G401.6 (cell line): ENCODE results near the gene SECISBP2L.

Source experiments
- FAIRE-seq: peaks from 2 replicates; lab custom pipeline; 2012; peaks lifted over from hg19 to GRCh38; lab: Jason Lieb, UNC

The SECISBP2L gene

DNA sequence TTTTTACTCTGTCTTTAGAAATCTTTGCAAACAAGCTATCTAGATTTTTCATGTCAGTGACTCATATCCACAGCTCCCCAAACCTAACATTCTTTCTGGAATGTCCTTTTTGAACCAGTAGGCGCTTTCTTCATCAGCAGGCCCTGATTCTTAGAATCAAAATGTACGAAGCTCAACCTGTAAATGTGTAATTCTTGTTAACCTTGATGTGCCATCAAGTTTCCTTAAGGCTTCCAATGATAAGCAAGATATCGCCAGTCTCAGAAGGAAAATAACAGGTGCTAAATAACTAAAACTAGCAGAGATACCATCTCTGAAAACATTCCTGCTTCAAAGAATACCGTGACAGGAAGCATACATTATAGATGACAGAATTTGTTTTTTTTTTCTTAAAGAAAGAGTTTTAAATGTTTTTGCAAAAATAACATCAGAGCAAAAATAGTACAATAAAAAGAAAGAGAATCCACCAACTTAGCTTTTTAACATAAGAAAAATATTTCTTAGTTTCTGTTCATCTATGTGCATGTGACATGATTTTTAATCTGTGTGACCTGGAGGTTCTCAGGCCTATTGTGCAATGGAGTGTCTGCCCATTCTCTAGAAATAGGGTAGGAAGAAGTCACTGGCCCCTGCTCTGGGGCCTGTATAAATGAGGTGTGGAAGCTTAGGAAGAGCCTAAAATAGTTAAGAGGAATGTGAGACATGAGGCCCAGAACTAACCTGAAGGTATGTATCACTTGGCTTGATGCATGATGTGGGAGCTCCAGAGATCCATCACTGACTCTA lies 14.7 kb upstream of the SECISBP2L start:
- no peak for FAIRE-seq

DNA sequence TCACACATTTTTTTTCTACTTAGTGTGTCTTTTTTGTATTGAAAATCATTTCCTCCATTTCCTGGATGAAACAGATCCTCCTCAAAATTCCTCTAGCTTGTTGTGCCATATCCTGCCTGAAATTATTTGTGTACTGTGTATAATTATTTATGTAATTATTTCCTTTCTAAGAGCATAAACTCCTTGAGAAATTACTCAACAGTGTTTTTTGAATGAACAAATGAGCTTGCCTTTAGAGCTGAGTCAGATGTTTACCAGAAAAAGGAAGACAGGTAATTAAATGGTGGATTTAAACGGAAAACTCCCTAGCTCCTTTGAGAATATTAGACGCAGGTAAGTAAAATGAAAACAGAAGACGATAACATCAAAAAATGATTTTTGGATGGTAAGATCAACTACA lies 13.2 kb upstream of the SECISBP2L start:
- FAIRE-seq: no peak

- FAIRE-seq: no peak
These were observed 12.3 kb upstream of the SECISBP2L start for GRCh38 chr15:49058559-49058958.

- FAIRE-seq: no peak
These were observed 9.4 kb upstream of the SECISBP2L start for GRCh38 chr15:49055630-49056029.

DNA sequence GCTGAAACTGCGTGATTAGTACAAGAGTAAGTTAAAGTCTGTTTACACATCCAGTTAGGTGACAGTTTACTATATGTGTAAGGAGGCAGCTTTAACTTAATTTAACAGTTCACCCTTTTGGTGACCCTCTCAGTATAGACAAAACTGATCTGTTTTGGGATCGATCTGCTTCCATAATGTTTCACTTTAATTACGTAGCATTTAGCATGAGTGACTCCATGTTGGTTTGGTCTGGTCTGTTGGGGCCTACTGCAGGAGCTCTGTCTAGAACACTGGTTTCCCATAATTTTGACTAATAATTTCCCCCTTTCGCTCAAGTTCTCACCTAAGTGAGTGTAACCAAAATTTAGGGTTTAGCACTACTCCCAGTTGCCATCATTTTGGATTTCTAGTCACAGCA lies 6.4 kb upstream of the SECISBP2L start:
- FAIRE-seq: no peak

GRCh38 chr15:49047456-49047855 lies 1.2 kb upstream of the SECISBP2L start:
- no peak for FAIRE-seq

GRCh38 chr15:49045751-49046219 lies 461 bp downstream of the SECISBP2L start:
- FAIRE-seq: no peak

DNA sequence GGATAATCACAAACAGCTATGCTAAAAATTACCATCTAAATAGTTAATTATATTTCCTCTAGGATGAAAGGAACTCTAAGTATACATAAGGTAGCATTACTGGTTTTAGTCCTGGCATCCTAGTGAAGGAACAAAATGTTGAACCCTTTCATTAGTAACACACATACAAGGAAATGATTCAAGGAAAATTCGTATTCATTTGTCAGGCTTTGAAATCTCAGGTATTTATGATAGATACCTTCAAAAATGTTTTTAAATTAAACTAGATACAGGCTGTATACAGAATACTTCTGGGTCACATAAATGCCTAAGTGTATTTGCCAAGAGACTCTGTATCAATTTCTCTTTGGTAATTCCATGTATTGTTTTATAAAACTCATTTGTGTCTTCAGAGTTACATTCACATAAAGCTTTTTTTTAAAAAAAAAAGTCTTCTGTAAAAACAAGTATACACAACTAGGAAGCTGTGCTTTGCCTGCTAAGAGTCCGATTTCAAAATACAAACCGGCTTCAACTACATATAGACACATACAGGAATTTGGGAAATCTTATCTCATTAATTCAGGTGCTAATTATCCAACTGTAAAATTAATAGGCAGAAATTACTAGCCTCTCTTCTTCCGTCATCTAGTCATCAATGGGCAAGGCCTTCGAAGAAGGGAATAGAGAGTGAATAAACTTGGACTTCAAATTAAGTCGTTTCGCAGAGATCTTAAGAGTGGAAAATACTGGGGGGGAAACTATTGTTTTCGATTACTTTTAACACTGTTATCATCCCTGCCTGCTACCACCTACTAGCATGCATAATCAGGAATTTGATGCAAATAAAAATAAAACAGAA lies 1.3 kb downstream of the SECISBP2L start:
- no peak for FAIRE-seq

DNA sequence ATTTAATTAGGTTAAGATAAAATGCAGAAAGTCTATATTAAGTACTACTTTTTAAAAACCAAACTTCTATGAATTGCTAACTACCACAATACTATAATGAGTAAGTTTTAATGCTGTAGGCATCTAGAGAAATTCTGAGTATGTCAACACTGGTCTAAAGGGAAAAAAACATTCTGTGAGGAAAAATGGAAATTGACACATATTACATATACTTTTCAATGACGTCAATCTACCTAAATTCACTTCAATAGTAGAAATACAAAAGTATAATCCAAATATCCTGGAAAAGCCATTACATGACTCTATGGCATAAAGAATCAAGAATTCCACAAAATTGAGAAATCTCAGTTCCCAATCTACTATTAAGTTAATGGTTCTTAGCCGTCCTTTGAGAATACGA lies 2.2 kb downstream of the SECISBP2L start:
- FAIRE-seq: no peak

GRCh38 chr15:49042165-49042564 lies 4.1 kb downstream of the SECISBP2L start:
- no peak for FAIRE-seq

GRCh38 chr15:49041426-49041825 lies 4.8 kb downstream of the SECISBP2L start:
- no peak for FAIRE-seq

DNA sequence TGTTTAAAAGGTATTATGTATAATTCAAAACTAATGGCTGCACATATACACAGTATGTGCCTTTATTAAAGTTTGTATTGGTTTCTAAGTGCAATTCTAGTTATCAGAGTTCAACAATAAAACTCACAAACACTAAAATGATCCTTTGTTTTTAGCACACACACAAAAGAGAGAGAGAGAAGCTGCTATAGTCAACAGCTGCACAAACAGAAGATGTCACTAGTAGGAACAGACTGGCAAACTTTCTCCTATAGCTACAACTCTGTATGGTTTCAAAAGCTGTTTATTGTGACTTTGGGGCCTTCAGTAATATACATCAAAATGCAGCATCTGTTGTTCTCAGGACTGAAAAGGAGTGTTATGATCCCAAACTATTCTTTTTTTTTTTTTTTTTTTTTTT lies 6.1 kb downstream of the SECISBP2L start:
- FAIRE-seq: no peak

DNA sequence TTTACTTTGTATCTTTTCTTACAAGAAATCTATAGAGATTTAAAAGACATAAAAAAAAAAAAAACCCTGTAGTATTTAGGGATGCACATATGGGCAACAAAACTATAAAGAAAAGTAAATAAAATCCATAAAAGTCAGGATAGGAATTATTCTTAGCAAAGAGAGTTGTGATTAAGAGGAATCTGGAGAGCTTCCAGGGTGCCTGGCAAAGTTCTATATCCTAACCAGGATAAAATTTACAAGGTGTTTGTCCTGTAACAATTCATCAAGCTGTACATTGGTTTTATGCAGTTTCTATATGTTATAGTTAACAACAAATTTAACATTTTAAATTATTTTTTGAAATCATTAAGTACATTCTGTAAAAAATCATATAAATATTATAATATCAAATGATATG lies 7.9 kb downstream of the SECISBP2L start:
- peak; percentile 78 for FAIRE-seq

- no peak for FAIRE-seq
These were observed 8.7 kb downstream of the SECISBP2L start for GRCh38 chr15:49037546-49037940.

GRCh38 chr15:49036650-49037545 lies 9.3 kb downstream of the SECISBP2L start:
- FAIRE-seq: no peak

GRCh38 chr15:49035825-49036224 lies 10.4 kb downstream of the SECISBP2L start:
- FAIRE-seq: no peak

GRCh38 chr15:49032601-49033145 lies 13.6 kb downstream of the SECISBP2L start:
- no peak for FAIRE-seq

DNA sequence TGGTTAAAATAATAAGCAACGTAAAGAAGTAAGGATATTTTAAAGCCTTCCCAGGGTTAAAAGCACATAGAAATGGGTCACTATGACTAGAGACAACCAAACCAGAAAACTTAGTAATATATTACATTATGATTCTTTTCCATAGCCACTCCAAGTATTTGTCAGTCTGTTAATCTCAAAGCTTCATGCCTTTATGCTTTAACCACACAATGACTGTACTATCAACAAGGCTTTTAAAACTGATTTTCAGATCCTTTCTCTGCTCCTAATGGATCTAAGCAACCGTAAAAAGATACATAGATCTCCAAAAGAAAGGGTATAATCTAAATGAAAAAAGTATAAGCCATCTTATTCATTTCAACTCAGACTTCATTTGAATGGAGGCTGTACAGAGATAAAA lies 14.4 kb downstream of the SECISBP2L start:
- no peak for FAIRE-seq

- no peak for FAIRE-seq
These were observed 19.5 kb downstream of the SECISBP2L start for GRCh38 chr15:49026700-49027099.

- FAIRE-seq: no peak
These were observed 21.4 kb downstream of the SECISBP2L start for GRCh38 chr15:49024840-49025239.

- FAIRE-seq: no peak
These were observed 22.9 kb downstream of the SECISBP2L start for GRCh38 chr15:49023354-49023753.

DNA sequence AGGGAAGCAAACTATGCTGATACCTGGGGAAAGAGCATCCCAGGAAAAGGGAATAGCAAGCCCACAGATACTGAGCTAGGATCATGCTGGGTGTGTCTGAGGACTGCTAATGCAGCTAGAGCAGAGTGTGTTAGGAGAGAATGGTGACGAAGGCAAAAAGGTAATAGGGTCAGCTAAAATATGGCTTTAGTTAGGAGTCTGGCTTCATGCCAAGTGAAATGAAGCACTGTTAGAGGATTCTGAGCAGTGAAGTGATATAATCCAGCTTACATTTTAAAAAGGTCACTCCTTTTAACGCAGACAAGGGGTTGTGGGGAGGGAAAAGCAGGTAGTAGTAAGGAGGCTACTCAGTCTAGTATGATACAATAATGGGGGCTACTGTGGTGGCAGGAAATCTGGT lies 30.4 kb downstream of the SECISBP2L start:
- no peak for FAIRE-seq
